Keratinocyte (primary cell): ENCODE measurements around the gene GDPD5. TPM values are rescaled to one million over a fixed set of nuclear protein-coding genes. Genes with fewer than 3 reads are reported as not detected.

ENCODE experiments used
- DNase-seq: peaks from one replicate; pipeline ENCODE4 v3.0.0-alpha.2; 2011; ENCODE audit warnings: low read depth, missing footprints, low spot score
- FAIRE-seq: peaks from 2 replicates; lab custom pipeline; 2011; peaks lifted over from hg19 to GRCh38; lab: Jason Lieb, UNC
- H2AFZ ChIP-seq: 2 replicates; pipeline ENCODE4 v1.6.0; 2012; ENCODE audit warnings: low read length, control low read depth, inconsistent platforms; ENCODE audit not compliant: control insufficient read depth
- H3K27ac ChIP-seq: 2 replicates; pipeline ENCODE4 v1.5.1; 2011; ENCODE audit warnings: low read length; ENCODE audit not compliant: control insufficient read depth, insufficient read depth
- H3K27me3 ChIP-seq: 3 replicates; pipeline ENCODE4 v1.6.0; 2011; ENCODE audit warnings: low read length; ENCODE audit not compliant: control insufficient read depth, insufficient read depth; ENCODE audit errors: extremely low read depth
- H3K36me3 ChIP-seq, 2 experiments: 2 replicates in 1 of 2; 3 replicates in 1 of 2; pipeline ENCODE4 v1.5.1; 2011; ENCODE audit warnings: low read length in 2 of 2, mild to moderate bottlenecking in 1 of 2; ENCODE audit not compliant: control insufficient read depth in 2 of 2, insufficient read depth in 2 of 2; ENCODE audit errors: extremely low read depth in 1 of 2
- H3K4me1 ChIP-seq: 3 replicates; pipeline ENCODE4 v1.5.1; 2011; ENCODE audit warnings: low read length; ENCODE audit not compliant: control insufficient read depth, insufficient read depth; ENCODE audit errors: extremely low read depth
- H3K4me2 ChIP-seq: 3 replicates; pipeline ENCODE4 v1.6.0; 2011; ENCODE audit warnings: low read depth, low read length; ENCODE audit not compliant: control insufficient read depth, insufficient read depth; ENCODE audit errors: extremely low read depth
- H3K4me3 ChIP-seq, 3 experiments: fragments of 200-600 bp in 1 of 3; sonication (generic) in 1 of 3; 2 replicates in 2 of 3; 3 replicates in 1 of 3; pipeline ENCODE4 v1.5.1; 2011 to 2016; ENCODE audit warnings: low read length in 3 of 3, mild to moderate bottlenecking in 3 of 3, control low read depth in 2 of 3, inconsistent platforms in 1 of 3, low read depth in 1 of 3, mixed read lengths in 1 of 3, mixed run types in 1 of 3, moderate library complexity in 1 of 3; ENCODE audit not compliant: control insufficient read depth in 2 of 3, insufficient read depth in 2 of 3; ENCODE audit errors: extremely low read depth in 1 of 3
- H3K79me2 ChIP-seq: 2 replicates; pipeline ENCODE4 v1.6.0; 2012; ENCODE audit warnings: low read length; ENCODE audit not compliant: control insufficient read depth, insufficient read depth
- H3K9ac ChIP-seq: 3 replicates; pipeline ENCODE4 v1.6.0; 2011; ENCODE audit warnings: low read length; ENCODE audit not compliant: control insufficient read depth, insufficient read depth; ENCODE audit errors: extremely low read depth
- H3K9me1 ChIP-seq: 3 replicates; pipeline ENCODE4 v1.6.0; 2011; ENCODE audit warnings: low read length; ENCODE audit not compliant: control insufficient read depth, insufficient read depth; ENCODE audit errors: extremely low read depth
- H3K9me3 ChIP-seq: 2 replicates; pipeline ENCODE4 v1.5.1; 2012; ENCODE audit warnings: low read depth, low read length; ENCODE audit not compliant: control insufficient read depth
- H4K20me1 ChIP-seq: 3 replicates; pipeline ENCODE4 v1.6.0; 2011; ENCODE audit warnings: low read length; ENCODE audit not compliant: control insufficient read depth, insufficient read depth; ENCODE audit errors: extremely low read depth
- CTCF ChIP-seq, 3 experiments: IDR thresholded peaks in 1 of 3; conservative IDR thresholded peaks in 1 of 3; optimal IDR thresholded peaks in 1 of 3; 2 replicates in 2 of 3; 3 replicates in 1 of 3; pipeline versions ENCODE3 to v1.5.1; 2011; ENCODE audit warnings: low read length in 3 of 3, mild to moderate bottlenecking in 3 of 3, moderate library complexity in 2 of 3, control low read depth in 1 of 3, inconsistent platforms in 1 of 3; ENCODE audit not compliant: insufficient read depth in 2 of 3; ENCODE audit errors: extremely low read depth in 1 of 3
- EZH2 ChIP-seq: IDR thresholded peaks from one replicate; pipeline ENCODE4 v1.6.1; 2012; ENCODE audit warnings: inconsistent platforms, mild to moderate bottlenecking, low read length, moderate library complexity
- dilution Hi-C: fragments of 300-500 bp; cut with MboI; formaldehyde crosslinking; loops from one replicate; pipeline ENCODE4 v1.7.0; 2020; ENCODE audit warnings: low sequenced_read_pairs; ENCODE audit not compliant: extremely low pct_ligation_motif_present
- polyA plus RNA-seq, 5 experiments: library from polyadenylated mRNA; depleted of rRNA in 3 of 5; stranded (reverse) in 3 of 5; stranded (forward) in 1 of 5; unstranded in 1 of 5; fragments of >200 nt; gene quantifications; 1 replicate in 1 of 5; 2 replicates in 3 of 5; 3 replicates in 1 of 5; pipeline versions ENCODE4 v1.2.1 to v1.2.3, GENCODE V29; 2011 to 2012; ENCODE audit warnings: missing spikeins in 2 of 5, low read depth in 1 of 5, low replicate concordance in 1 of 5

GDPD5 gene
- polyA plus RNA-seq, 1 donor (not counting 4 experiments of a cell fraction or from before 2014, with no cell fraction given), result 2.1 TPM

GRCh38 chr11:75428989-75429640 lies 96.6 kb downstream of the GDPD5 start:
- no peak for FAIRE-seq
- no peak for DNase-seq
- no peaks in the 10 kb centered on the region for H3K9me1 ChIP-seq
- no peaks in the 10 kb centered on the region for H3K79me2 ChIP-seq
- H3K9me3 ChIP-seq, result peaks cover 6% of the 10 kb centered on the region
- no peak for TF ChIP-seq CTCF (optimal IDR thresholded peaks at IDR 0.05 in 1 of 3, IDR thresholded peaks at IDR 0.05 in 1 of 3, conservative IDR thresholded peaks at IDR 0.05 in 1 of 3; ENCODE audit: extremely low read depth in 1 of 3, insufficient read depth in 2 of 3, low read length in 3 of 3)
- no peak for TF ChIP-seq EZH2
- peaks cover 53% of the 10 kb centered on the region for H3K27me3 ChIP-seq
- no peaks in the 10 kb centered on the region for H3K4me1 ChIP-seq
- no peaks in the 10 kb centered on the region for H4K20me1 ChIP-seq
- dilution Hi-C loops, result no loop called here
- no peaks in the 10 kb centered on the region for H3K36me3 ChIP-seq
- H3K9ac ChIP-seq, result no peak overlapping the region
- H3K4me3 ChIP-seq, result no peak overlapping the region
- H3K4me2 ChIP-seq, result no peak overlapping the region
- no peak overlapping the region for H2AFZ ChIP-seq
- no peak overlapping the region for H3K27ac ChIP-seq

DNA sequence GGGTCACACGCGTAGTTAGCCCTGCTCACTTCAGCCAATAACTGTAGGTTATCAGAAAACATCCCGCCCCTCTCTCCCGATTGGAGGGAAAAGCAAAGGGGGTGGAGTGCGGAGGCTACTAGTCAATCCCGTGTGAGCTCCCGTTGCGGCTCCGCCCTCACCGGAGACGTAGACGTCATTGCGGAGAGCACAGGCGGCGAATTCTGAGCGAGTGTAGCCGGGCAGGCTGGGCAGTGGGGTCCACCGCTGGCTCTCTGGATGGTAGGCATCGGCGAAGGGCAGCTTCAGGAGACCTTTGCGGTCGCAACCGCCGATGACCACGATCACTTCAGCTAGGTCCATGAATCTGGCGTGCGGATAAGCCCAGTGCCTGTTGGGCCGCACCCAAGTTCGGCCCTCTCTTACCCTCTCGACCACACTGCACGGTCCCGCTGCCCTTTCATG lies 97.4 kb downstream of the GDPD5 start:
- H3K9me1 ChIP-seq, result no peaks in the 10 kb centered on the region
- H3K79me2 ChIP-seq, result no peaks in the 10 kb centered on the region
- DNase-seq (no peak), FAIRE-seq (no peak)
- dilution Hi-C loops, result no loop called here
- no peak overlapping the region for H2AFZ ChIP-seq
- peaks cover 47% of the 10 kb centered on the region for H3K27me3 ChIP-seq
- peaks cover 6% of the 10 kb centered on the region for H3K9me3 ChIP-seq
- TF ChIP-seq CTCF (optimal IDR thresholded peaks at IDR 0.05 in 1 of 3, IDR thresholded peaks at IDR 0.05 in 1 of 3, conservative IDR thresholded peaks at IDR 0.05 in 1 of 3; ENCODE audit: extremely low read depth in 1 of 3, insufficient read depth in 2 of 3, low read length in 3 of 3), result no peak
- TF ChIP-seq EZH2, result no peak
- H3K4me2 ChIP-seq, result no peak overlapping the region
- H4K20me1 ChIP-seq, result no peaks in the 10 kb centered on the region
- H3K4me3 ChIP-seq, result no peak overlapping the region
- H3K9ac ChIP-seq, result no peak overlapping the region
- no peaks in the 10 kb centered on the region for H3K4me1 ChIP-seq
- H3K27ac ChIP-seq, result no peak overlapping the region
- peaks cover 0 to 2% of the 10 kb centered on the region in 2 experiments for H3K36me3 ChIP-seq
